ENCODE measurements around the gene EVA1A.

EVA1A gene

DNA sequence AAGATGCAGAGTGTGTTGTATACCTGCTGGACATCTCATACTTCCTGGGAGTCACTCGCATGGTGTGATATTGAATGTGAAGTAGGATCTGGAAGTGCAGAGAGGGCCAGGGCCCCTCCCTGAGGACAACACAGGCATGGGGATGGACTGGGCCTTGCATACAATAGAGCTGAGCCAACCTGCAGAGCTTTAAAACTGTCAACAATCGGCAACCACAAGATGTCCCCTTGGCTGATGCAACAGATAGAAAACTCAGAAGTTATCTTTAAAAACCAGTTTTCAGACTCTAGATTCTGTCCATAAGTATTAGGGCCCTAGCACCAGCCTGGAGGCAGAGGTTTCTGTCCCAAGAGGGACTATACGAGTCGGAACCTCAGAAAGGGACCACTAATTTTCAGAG is 19.7 kb downstream of the EVA1A start:
- no CpG with 5 or more reads among the region's 4 CpGs for WGBS (ENCODE audit: insufficient coverage, insufficient read length)
- Histone ChIP-seq H3K36me3 (ENCODE audit: control insufficient read depth, insufficient read depth, low read length) (no peaks in the 10 kb centered on the region), H3K9me3 (ENCODE audit: control insufficient read depth, insufficient read depth, low read length) (no peaks in the 10 kb centered on the region), H3K4me1 (ENCODE audit: control insufficient read depth, insufficient read depth, low read length) (no peaks in the 10 kb centered on the region), H3K27ac (ENCODE audit: low read length) (no peak overlapping the region), H3K27me3 (ENCODE audit: control insufficient read depth, insufficient read depth, low read length) (no peaks in the 10 kb centered on the region), H3K4me3 (ENCODE audit: low read length) (no peak overlapping the region)
- no peak for DNase-seq (ENCODE audit: low read depth, low spot score)

- H3K9me3 ChIP-seq (ENCODE audit: control insufficient read depth, insufficient read depth, low read length), result no peaks in the 10 kb centered on the region
- no peak overlapping the region for H3K4me3 ChIP-seq (ENCODE audit: low read length)
- H3K27me3 ChIP-seq (ENCODE audit: control insufficient read depth, insufficient read depth, low read length), result no peaks in the 10 kb centered on the region
- no peaks in the 10 kb centered on the region for H3K4me1 ChIP-seq (ENCODE audit: control insufficient read depth, insufficient read depth, low read length)
- no peak for DNase-seq (ENCODE audit: low read depth, low spot score)
- no peak overlapping the region for H3K27ac ChIP-seq (ENCODE audit: low read length)
- no CpG with 5 or more reads among the region's 3 CpGs for WGBS (ENCODE audit: insufficient coverage, insufficient read length)
- H3K36me3 ChIP-seq (ENCODE audit: control insufficient read depth, insufficient read depth, low read length), result no peaks in the 10 kb centered on the region
Observed at GRCh38 chr2:75539955-75540716, 20.6 kb downstream of the EVA1A start.

- no peak for DNase-seq (ENCODE audit: low read depth, low spot score)
- H3K9me3 ChIP-seq (ENCODE audit: control insufficient read depth, insufficient read depth, low read length), result no peaks in the 10 kb centered on the region
- no peak overlapping the region for H3K4me3 ChIP-seq (ENCODE audit: low read length)
- no peaks in the 10 kb centered on the region for H3K36me3 ChIP-seq (ENCODE audit: control insufficient read depth, insufficient read depth, low read length)
- WGBS (ENCODE audit: insufficient coverage, insufficient read length), result 100% methylated on average over 1 of the region's 6 CpGs
- no peaks in the 10 kb centered on the region for H3K27me3 ChIP-seq (ENCODE audit: control insufficient read depth, insufficient read depth, low read length)
- H3K4me1 ChIP-seq (ENCODE audit: control insufficient read depth, insufficient read depth, low read length), result no peaks in the 10 kb centered on the region
- H3K27ac ChIP-seq (ENCODE audit: low read length), result no peak overlapping the region
Observed at GRCh38 chr2:75538521-75539490, 21.9 kb downstream of the EVA1A start.

DNA sequence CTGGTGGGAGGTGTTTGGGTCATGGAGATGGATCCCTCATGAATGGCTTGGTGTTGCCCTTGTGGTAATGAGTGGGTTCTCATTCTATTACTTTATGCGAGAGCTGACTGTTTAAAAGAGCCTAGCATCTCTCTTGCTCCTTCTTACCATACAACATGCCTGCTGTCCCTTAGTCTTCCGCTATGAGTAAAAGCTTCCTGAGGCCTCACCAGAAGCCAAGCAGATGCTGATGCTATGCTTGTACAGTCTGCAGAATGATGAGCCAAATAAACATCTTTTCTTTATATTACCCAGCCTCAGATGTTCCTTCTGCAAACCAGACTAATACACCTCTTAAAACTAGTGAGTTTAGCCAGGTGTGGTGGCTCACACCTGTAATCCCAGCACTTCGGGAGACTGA is 23.1 kb downstream of the EVA1A start:
- no peaks in the 10 kb centered on the region for H3K36me3 ChIP-seq (ENCODE audit: control insufficient read depth, insufficient read depth, low read length)
- no peak for DNase-seq (ENCODE audit: low read depth, low spot score)
- WGBS (ENCODE audit: insufficient coverage, insufficient read length), result no CpG with 5 or more reads among the region's 3 CpGs
- H3K27me3 ChIP-seq (ENCODE audit: control insufficient read depth, insufficient read depth, low read length), result no peaks in the 10 kb centered on the region
- H3K9me3 ChIP-seq (ENCODE audit: control insufficient read depth, insufficient read depth, low read length), result no peaks in the 10 kb centered on the region
- H3K4me3 ChIP-seq (ENCODE audit: low read length), result no peak overlapping the region
- H3K4me1 ChIP-seq (ENCODE audit: control insufficient read depth, insufficient read depth, low read length), result no peaks in the 10 kb centered on the region
- no peak overlapping the region for H3K27ac ChIP-seq (ENCODE audit: low read length)

DNA sequence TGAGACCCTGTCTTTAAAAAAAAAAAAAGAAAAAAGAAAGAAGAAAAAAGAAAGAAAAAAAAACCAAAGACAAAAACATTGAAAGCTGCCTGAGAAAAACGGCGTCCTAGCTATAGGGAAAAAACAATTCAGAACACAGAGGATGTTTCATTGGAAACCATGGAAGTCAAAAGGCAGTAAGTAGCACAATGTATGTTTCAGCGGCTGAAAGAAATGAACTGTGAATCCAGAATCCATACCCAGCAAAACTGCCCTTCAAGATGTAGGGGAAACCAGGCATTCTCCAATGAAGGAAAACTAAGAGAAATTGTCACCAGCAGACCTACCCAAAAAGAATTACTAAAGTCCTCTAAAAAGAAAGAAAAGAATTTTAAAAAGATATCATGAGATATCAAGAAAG is 27.6 kb downstream of the EVA1A start:
- DNase-seq (ENCODE audit: low read depth, low spot score), result no peak
- no CpG with 5 or more reads among the region's 3 CpGs for WGBS (ENCODE audit: insufficient coverage, insufficient read length)
- Histone ChIP-seq H3K9me3 (ENCODE audit: control insufficient read depth, insufficient read depth, low read length) (no peaks in the 10 kb centered on the region), H3K27ac (ENCODE audit: low read length) (no peak overlapping the region), H3K36me3 (ENCODE audit: control insufficient read depth, insufficient read depth, low read length) (no peaks in the 10 kb centered on the region), H3K4me1 (ENCODE audit: control insufficient read depth, insufficient read depth, low read length) (peaks cover 4% of the 10 kb centered on the region), H3K4me3 (ENCODE audit: low read length) (no peak overlapping the region), H3K27me3 (ENCODE audit: control insufficient read depth, insufficient read depth, low read length) (no peaks in the 10 kb centered on the region)

GRCh38 chr2:75532488-75532887 is 28.3 kb downstream of the EVA1A start:
- no peaks in the 10 kb centered on the region for H3K27me3 ChIP-seq (ENCODE audit: control insufficient read depth, insufficient read depth, low read length)
- H3K36me3 ChIP-seq (ENCODE audit: control insufficient read depth, insufficient read depth, low read length), result no peaks in the 10 kb centered on the region
- no peaks in the 10 kb centered on the region for H3K9me3 ChIP-seq (ENCODE audit: control insufficient read depth, insufficient read depth, low read length)
- H3K4me3 ChIP-seq (ENCODE audit: low read length), result no peak overlapping the region
- DNase-seq (ENCODE audit: low read depth, low spot score), result no peak
- H3K27ac ChIP-seq (ENCODE audit: low read length), result no peak overlapping the region
- peaks cover 4% of the 10 kb centered on the region for H3K4me1 ChIP-seq (ENCODE audit: control insufficient read depth, insufficient read depth, low read length)
- WGBS (ENCODE audit: insufficient coverage, insufficient read length), result no CpG with 5 or more reads among the region's 1 CpG

DNA sequence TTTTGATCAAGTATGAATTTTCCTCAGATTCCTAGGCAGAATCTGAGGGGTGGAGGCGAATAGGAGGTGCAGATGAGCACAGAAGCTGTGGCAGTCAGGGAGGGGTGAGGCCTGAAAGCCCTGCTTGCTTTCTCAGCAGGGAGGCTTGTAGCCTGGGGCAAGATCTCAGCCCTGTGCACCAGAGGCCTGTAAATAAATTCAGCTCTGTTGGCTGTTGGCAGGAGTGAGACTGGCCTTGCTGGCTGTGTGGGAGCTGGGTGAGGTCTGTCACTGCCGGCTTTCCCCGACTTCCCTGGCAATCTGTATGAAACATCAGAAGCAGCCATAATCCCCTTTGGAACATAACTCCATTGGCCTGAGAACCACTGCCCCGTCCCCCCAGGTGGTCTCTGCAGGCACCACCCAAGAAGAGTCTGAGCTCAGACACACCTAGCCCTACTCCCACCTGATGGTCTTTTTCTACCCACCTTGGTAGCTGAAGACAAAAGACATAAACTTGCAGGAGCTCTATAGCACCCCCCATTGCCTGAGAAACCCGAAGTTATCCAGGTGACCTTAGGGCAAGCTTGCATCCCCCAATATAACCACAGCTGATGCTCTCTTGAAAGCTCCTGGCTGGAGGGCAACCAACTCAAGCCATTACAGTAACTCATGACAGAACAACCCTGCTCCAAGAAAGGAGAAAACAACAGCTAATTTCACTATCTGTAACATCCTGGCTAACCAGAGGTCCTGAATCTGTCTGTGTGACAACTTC is 32.3 kb downstream of the EVA1A start:
- H3K4me3 ChIP-seq (ENCODE audit: low read length), result no peak overlapping the region
- peaks cover 4% of the 10 kb centered on the region for H3K4me1 ChIP-seq (ENCODE audit: control insufficient read depth, insufficient read depth, low read length)
- no peak for DNase-seq (ENCODE audit: low read depth, low spot score)
- WGBS (ENCODE audit: insufficient coverage, insufficient read length), result no CpG with 5 or more reads among the region's 5 CpGs
- no peaks in the 10 kb centered on the region for H3K27me3 ChIP-seq (ENCODE audit: control insufficient read depth, insufficient read depth, low read length)
- H3K36me3 ChIP-seq (ENCODE audit: control insufficient read depth, insufficient read depth, low read length), result no peaks in the 10 kb centered on the region
- H3K27ac ChIP-seq (ENCODE audit: low read length), result no peak overlapping the region
- no peaks in the 10 kb centered on the region for H3K9me3 ChIP-seq (ENCODE audit: control insufficient read depth, insufficient read depth, low read length)

- WGBS (ENCODE audit: insufficient coverage, insufficient read length), result no CpG with 5 or more reads among the region's 1 CpG
Observed at GRCh38 chr2:75527676-75528075, 33.1 kb downstream of the EVA1A start.

DNA sequence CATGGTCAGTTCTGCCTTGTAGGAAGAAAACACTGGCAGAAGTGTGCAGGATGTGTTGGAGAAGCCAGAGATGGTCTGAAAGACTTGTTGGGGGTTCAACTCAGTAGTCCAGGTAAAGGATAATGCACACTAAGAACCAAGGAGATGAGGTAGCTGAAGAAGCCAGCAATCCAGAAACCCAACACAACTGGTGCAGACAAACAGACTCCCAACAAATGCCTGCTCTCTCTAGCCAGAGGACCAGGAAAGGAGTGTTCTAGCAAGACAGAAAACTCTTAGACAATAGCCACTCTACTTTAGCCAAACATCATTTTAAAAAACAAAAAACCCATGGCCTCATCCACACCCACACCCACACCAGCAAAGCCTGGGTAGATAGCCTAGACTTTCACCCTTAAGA is 33.9 kb downstream of the EVA1A start:
- no peak overlapping the region for H3K4me3 ChIP-seq (ENCODE audit: low read length)
- no peak for DNase-seq (ENCODE audit: low read depth, low spot score)
- no peaks in the 10 kb centered on the region for H3K27me3 ChIP-seq (ENCODE audit: control insufficient read depth, insufficient read depth, low read length)
- H3K27ac ChIP-seq (ENCODE audit: low read length), result no peak overlapping the region
- H3K36me3 ChIP-seq (ENCODE audit: control insufficient read depth, insufficient read depth, low read length), result no peaks in the 10 kb centered on the region
- H3K4me1 ChIP-seq (ENCODE audit: control insufficient read depth, insufficient read depth, low read length), result peaks cover 4% of the 10 kb centered on the region
- H3K9me3 ChIP-seq (ENCODE audit: control insufficient read depth, insufficient read depth, low read length), result no peaks in the 10 kb centered on the region

More at GRCh38 chr2:75527676-75528075, 33.1 kb downstream of the EVA1A start:
- Histone ChIP-seq H3K36me3 (ENCODE audit: control insufficient read depth, insufficient read depth, low read length) (no peaks in the 10 kb centered on the region), H3K27ac (ENCODE audit: low read length) (no peak overlapping the region), H3K4me1 (ENCODE audit: control insufficient read depth, insufficient read depth, low read length) (peaks cover 4% of the 10 kb centered on the region), H3K9me3 (ENCODE audit: control insufficient read depth, insufficient read depth, low read length) (no peaks in the 10 kb centered on the region), H3K27me3 (ENCODE audit: control insufficient read depth, insufficient read depth, low read length) (no peaks in the 10 kb centered on the region), H3K4me3 (ENCODE audit: low read length) (no peak overlapping the region)
- no peak for DNase-seq (ENCODE audit: low read depth, low spot score)

Data from iPS DF 6.9 (cell line).